Gastrocnemius medialis (tissue), 4 donors: ENCODE data around the gene FRMD3. TPM values are rescaled to one million over a fixed set of nuclear protein-coding genes. Genes with fewer than 3 reads are reported as not detected.
A peak's percentile ranks its signal among the peaks of the same experiment; 100 is the strongest.

Experiments
- ATAC-seq, 2 donors: fragments of 150-250 bp; one replicate each; pipeline ENCODE4 v1.9.1; 2016
- DNase-seq, 2 donors: peaks; one replicate each; pipeline ENCODE4 v3.0.0-alpha.2; 2019
- H3K27ac ChIP-seq, 4 donors: fragments of 200-600 bp; sonication (generic); 1 replicate in 1 of 4; 2 replicates in 3 of 4; pipeline ENCODE4 v1.5.1; 2016 to 2018; ENCODE audit warnings: mild to moderate bottlenecking in 2 of 4, moderate library complexity in 1 of 4
- H3K27me3 ChIP-seq, 3 donors: fragments of 200-600 bp; sonication (generic) in 2 of 3; 1 replicate in 1 of 3; 2 replicates in 2 of 3; pipeline versions ENCODE4 v1.5.1 to v1.6.0; 2016 to 2019; ENCODE audit warnings: mild to moderate bottlenecking in 1 of 3, moderate library complexity in 1 of 3
- H3K36me3 ChIP-seq, 2 donors: fragments of 200-600 bp; sonication (generic) in 1 of 2; one replicate each; pipeline ENCODE4 v1.5.1; 2017 to 2018
- H3K4me1 ChIP-seq, 2 donors: fragments of 200-600 bp; sonication (generic) in 1 of 2; one replicate each; pipeline ENCODE4 v1.5.1; 2016 to 2017; ENCODE audit warnings: mild to moderate bottlenecking in 2 of 2
- H3K4me3 ChIP-seq, 4 donors: fragments of 200-600 bp; sonication (generic) in 3 of 4; 1 replicate in 1 of 4; 2 replicates in 3 of 4; pipeline ENCODE4 v1.5.1; 2016 to 2019; ENCODE audit warnings: mild to moderate bottlenecking in 2 of 4
- H3K9me3 ChIP-seq, 3 donors: fragments of 200-600 bp; sonication (generic) in 2 of 3; 1 replicate in 1 of 3; 2 replicates in 2 of 3; pipeline ENCODE4 v1.5.1; 2016 to 2019
- POLR2A ChIP-seq, 2 donors: fragments of 450-650 bp; IDR thresholded peaks; one replicate each; pipeline ENCODE4 v1.6.1; 2017; ENCODE audit warnings: antibody characterized with exemption in 2 of 2, mild to moderate bottlenecking in 2 of 2, moderate library complexity in 2 of 2
- in situ Hi-C, 4 donors: fragments of 200-750 bp; cut with MboI; loops; one replicate each; pipeline versions ENCODE4 v1.15.0 to v1.8.0; 2017; ENCODE audit warnings: low sequenced_read_pairs in 4 of 4
- intact Hi-C: fragments of 100-400 bp; cut with DNase I; formaldehyde crosslinking; loops from one replicate; pipeline ENCODE4 v1.15.1; 2023; ENCODE audit warnings: low total_unique reads
- total RNA-seq, 4 donors: library from RNA; depleted of rRNA; stranded (reverse); fragments of >200 nt; gene quantifications; one replicate each; pipeline versions ENCODE4 v1.1.0 to v1.2.3, GENCODE V29; 2016
- TF ChIP-seq, protein P1 (sequence below), 5 experiments: fragments of 450-650 bp in 3 of 5; fragments of 200-600 bp in 2 of 5; sonication (generic) in 2 of 5; IDR thresholded peaks in 4 of 5; conservative IDR thresholded peaks in 1 of 5; 1 replicate in 4 of 5; 2 replicates in 1 of 5; pipeline ENCODE4 v1.5.1; 2016 to 2019; ENCODE audit warnings: antibody characterized with exemption in 5 of 5, mild to moderate bottlenecking in 3 of 5, moderate library complexity in 3 of 5

Gene FRMD3
- total RNA-seq, 4 donors from 2014 or later = 62.3 to 120 (median 94.6) TPM

DNA sequence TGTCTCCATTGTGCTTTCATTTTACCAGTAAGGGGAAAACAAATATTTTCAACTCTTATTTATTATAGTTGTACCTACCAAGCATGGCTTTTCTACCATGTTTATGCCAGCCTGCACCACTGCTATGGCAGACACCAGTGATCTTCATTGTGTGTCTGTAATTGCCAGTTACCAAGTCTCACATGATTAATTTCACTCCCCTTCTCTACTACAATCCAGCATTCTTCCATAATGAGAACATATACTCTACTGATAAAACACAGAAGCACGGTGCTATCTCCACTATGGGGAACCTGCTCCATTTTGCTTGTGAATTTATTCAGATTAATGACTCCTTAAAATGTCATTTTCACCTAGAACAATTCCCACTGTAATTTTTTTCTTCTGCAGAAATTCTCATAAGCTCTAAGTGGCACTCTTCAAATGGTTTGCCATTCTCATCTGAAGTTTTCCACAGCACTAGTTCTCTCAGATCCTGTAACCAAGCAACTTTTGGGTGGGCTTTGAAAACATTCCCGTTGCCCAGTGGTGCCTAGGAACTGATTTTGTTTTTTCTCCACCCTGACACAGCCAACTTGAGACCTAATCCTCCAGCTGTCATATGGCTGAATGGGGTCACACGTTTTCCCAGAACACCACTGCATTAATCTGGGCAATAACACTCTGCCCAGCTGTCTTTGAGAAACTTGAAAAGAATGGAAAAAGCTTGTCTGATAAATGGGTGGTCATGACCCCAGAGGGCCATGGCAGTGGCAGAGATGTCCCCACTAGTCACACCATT, 252.6 kb downstream of the FRMD3 start:
- in situ Hi-C loops = no loop called here
- H3K27ac ChIP-seq = no peak overlapping the region
- H3K4me1 ChIP-seq = peaks cover 14 to 20% of the 10 kb centered on the region in 2 donors
- H3K4me3 ChIP-seq = no peak overlapping the region
- H3K36me3 ChIP-seq = peaks cover 0 to 8% of the 10 kb centered on the region in 2 donors
- no peaks in the 10 kb centered on the region for H3K9me3 ChIP-seq
- no peak for TF ChIP-seq POLR2A (IDR thresholded peaks at IDR 0.05)
- intact Hi-C loops = no loop called here
- H3K27me3 ChIP-seq = no peaks in the 10 kb centered on the region
- no peak for ATAC-seq
- DNase-seq = no peak

DNA sequence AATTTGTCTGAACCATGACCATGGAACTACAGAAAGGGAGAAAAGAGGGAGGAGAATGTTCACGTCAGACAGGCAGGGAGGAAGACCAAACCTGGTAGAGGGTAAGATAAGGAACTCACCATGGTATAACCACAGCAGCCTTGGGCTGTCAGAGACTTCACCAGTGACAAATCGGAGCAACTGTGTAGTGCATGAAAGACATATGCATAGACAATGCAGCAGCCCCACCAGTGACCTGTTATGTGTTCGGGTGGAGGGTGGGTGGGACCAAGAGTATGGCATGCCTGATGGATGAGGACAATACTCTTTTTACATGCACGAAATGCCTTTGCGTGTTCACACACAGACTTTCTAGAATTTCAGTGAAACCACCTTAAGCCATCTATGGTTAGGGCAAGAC, 253.5 kb downstream of the FRMD3 start:
- no peaks in the 10 kb centered on the region for H3K27me3 ChIP-seq
- in situ Hi-C loops = no loop called here
- DNase-seq (no peak), ATAC-seq (no peak)
- H3K27ac ChIP-seq = no peak overlapping the region
- TF ChIP-seq, protein P1, sequence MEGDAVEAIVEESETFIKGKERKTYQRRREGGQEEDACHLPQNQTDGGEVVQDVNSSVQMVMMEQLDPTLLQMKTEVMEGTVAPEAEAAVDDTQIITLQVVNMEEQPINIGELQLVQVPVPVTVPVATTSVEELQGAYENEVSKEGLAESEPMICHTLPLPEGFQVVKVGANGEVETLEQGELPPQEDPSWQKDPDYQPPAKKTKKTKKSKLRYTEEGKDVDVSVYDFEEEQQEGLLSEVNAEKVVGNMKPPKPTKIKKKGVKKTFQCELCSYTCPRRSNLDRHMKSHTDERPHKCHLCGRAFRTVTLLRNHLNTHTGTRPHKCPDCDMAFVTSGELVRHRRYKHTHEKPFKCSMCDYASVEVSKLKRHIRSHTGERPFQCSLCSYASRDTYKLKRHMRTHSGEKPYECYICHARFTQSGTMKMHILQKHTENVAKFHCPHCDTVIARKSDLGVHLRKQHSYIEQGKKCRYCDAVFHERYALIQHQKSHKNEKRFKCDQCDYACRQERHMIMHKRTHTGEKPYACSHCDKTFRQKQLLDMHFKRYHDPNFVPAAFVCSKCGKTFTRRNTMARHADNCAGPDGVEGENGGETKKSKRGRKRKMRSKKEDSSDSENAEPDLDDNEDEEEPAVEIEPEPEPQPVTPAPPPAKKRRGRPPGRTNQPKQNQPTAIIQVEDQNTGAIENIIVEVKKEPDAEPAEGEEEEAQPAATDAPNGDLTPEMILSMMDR (IDR thresholded peaks at IDR 0.05 in 4 of 5, conservative IDR thresholded peaks at IDR 0.05 in 1 of 5) = no peak
- no peak for TF ChIP-seq POLR2A (IDR thresholded peaks at IDR 0.05)
- peaks cover 14 to 28% of the 10 kb centered on the region in 2 donors for H3K4me1 ChIP-seq
- H3K4me3 ChIP-seq = no peak overlapping the region
- no peaks in the 10 kb centered on the region for H3K9me3 ChIP-seq
- H3K36me3 ChIP-seq = peaks cover 0 to 7% of the 10 kb centered on the region in 2 donors
- intact Hi-C loops = no loop called here

DNA sequence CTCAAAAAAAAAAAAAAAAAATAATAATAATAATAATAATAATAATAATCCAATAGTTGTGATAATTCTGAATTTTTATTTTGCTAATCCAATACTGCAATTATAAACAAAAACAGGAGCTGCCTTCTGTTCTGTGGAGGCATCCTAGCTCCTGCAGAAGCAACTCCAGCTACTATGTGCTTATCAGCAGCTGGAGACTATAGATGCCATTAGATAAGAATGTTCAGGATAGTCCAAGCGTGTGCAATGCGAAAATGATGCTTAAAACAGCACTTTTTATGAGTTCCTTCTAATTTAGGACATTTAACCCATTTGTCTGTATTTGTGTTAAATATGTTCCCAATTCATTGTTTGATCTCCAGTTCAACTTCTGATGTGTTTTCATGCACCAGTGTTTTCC, 254.7 kb downstream of the FRMD3 start:
- Histone ChIP-seq H3K4me1 (peaks cover 14 to 28% of the 10 kb centered on the region in 2 donors), H3K27ac (no peak overlapping the region), H3K27me3 (no peaks in the 10 kb centered on the region), H3K9me3 (no peaks in the 10 kb centered on the region), H3K4me3 (no peak overlapping the region), H3K36me3 (no peaks in the 10 kb centered on the region)
- TF ChIP-seq, protein P1 (IDR thresholded peaks at IDR 0.05 in 4 of 5, conservative IDR thresholded peaks at IDR 0.05 in 1 of 5) = no peak
- no peak for TF ChIP-seq POLR2A (IDR thresholded peaks at IDR 0.05)
- DNase-seq (no peak), ATAC-seq (no peak)
- in situ Hi-C loops (no loop called here), intact Hi-C loops (no loop called here)

DNA sequence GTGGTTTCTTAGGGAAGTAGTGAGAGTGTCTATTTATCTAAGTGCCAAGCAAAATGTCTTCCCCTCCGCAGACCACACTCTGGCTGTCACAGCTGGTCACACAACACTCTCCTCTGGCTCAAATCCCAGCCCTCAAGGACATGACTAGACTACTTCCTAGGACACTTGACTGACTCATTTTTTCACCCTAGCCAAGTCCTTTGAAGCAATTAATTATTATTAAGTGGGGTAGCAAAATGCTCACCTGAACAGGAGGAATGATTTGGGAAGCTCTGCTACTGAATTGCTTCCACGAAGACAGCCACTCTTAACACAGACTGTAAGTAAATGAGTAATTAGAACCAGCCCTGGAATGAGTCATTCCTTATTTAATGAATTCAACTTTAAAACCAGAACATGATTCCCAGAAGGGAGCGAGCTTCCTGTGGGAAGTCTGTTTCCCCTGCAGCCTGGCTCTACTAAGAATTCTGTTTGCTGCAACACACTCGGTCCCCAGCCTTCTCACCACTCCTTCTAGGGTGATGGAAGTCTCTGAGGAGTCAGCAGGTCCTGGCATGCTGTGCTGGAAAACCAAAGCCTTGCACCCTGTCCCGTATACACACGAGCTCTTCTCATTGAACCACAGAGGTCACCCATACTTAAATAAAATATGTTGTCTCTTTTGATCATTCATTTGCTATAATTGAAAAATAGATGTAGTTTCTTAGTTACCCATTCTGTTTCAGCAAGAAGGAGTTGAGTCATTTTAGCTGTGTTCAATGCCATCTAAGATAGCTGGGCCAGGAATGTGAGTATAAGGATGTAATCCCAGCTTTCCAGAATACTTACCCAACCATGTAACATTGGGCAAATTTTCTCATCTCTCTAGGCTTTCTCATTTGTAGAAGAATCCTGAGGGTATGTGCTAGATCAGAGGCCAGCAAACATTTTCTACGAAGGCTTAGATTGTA, 256.6 kb downstream of the FRMD3 start:
- intact Hi-C loops = no loop called here
- Histone ChIP-seq H3K36me3 (no peaks in the 10 kb centered on the region), H3K4me1 (peaks cover 14 to 28% of the 10 kb centered on the region in 2 donors), H3K27ac (peak overlapping the region; percentile 50 to 80 (median 64)), H3K27me3 (no peaks in the 10 kb centered on the region), H3K9me3 (no peaks in the 10 kb centered on the region), H3K4me3 (peak overlapping the region in 2 of 4 donors; percentile 6 to 12)
- peak; percentile 69 to 73 for DNase-seq
- in situ Hi-C loops = no loop called here
- peak; percentile 87 to 90 for ATAC-seq
- TF ChIP-seq, protein P1 (IDR thresholded peaks at IDR 0.05 in 4 of 5, conservative IDR thresholded peaks at IDR 0.05 in 1 of 5) = no peak
- no peak for TF ChIP-seq POLR2A (IDR thresholded peaks at IDR 0.05)

DNA sequence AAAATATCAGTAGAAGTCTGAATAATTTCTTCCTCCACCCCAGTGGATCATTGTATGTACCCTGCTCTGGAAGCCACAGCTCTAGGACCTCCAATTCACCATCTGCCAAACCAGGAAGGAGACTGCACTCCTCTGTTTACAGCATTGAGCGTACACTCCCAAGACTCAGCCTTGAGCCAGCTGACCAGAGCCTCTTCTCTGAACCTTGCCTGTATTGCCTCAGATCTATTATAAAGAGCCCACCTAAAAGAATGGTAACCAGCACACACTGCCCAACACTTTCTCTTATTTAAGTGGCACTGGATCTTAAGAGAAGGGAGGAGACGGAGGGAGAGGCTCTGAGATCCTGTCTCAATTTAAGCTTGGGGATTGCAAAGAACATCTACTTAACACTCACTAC, 257.4 kb downstream of the FRMD3 start:
- Histone ChIP-seq H3K4me3 (peak overlapping the region in 2 of 4 donors; percentile 5 to 12), H3K9me3 (no peaks in the 10 kb centered on the region), H3K4me1 (peaks cover 14 to 28% of the 10 kb centered on the region in 2 donors), H3K27me3 (no peaks in the 10 kb centered on the region), H3K36me3 (no peaks in the 10 kb centered on the region), H3K27ac (peak overlapping the region in 3 of 4 donors; percentile 50 to 80 (median 74))
- TF ChIP-seq, protein P1 (IDR thresholded peaks at IDR 0.05 in 4 of 5, conservative IDR thresholded peaks at IDR 0.05 in 1 of 5) = no peak
- TF ChIP-seq POLR2A (IDR thresholded peaks at IDR 0.05) = no peak
- intact Hi-C loops (no loop called here), in situ Hi-C loops (no loop called here)
- DNase-seq (no peak), ATAC-seq (peak; percentile 37 to 41)
